Activated CD4-positive, alpha-beta T cell treated with anti-CD3 and anti-CD28 coated beads, Interleukin-2, amount 50 U/mL, for 24 hours (primary cell): ENCODE measurements around the gene NOM1.
"Not testable (repeated sequence)": the region's sequence is repeated elsewhere in the genome, so short reads cannot be mapped to it uniquely, and the experiment has no call there.

Experiments used
- DNase-seq, 2 donors: peaks; one replicate each; pipeline ENCODE4 v3.0.0-alpha.2; 2020; ENCODE audit warnings: low read depth in 1 of 2, low spot score in 1 of 2

The NOM1 gene

GRCh38 chr7:156940421-156941122 is 8.9 kb upstream of the NOM1 start:
- DNase-seq: no peak

GRCh38 chr7:156941393-156942182 is 7.9 kb upstream of the NOM1 start:
- DNase-seq: no peak

- no peak for DNase-seq
Observed at GRCh38 chr7:156942708-156943090, 6.8 kb upstream of the NOM1 start.

- no peak for DNase-seq
Observed at GRCh38 chr7:156943091-156944041, 6.1 kb upstream of the NOM1 start.

- no peak for DNase-seq
Observed at GRCh38 chr7:156944876-156945275, 4.6 kb upstream of the NOM1 start.

GRCh38 chr7:156947120-156947843 is 2.2 kb upstream of the NOM1 start:
- DNase-seq: no peak

- DNase-seq: no peak
Observed at GRCh38 chr7:156948361-156948760, 1.2 kb upstream of the NOM1 start.

- no peak for DNase-seq
Observed at GRCh38 chr7:156950381-156950858, 908 bp downstream of the NOM1 start.

- DNase-seq: not testable (repeated sequence)
Observed at GRCh38 chr7:156953215-156953614, 3.7 kb downstream of the NOM1 start.

- DNase-seq: no peak
Observed at GRCh38 chr7:156954941-156955340, 5.4 kb downstream of the NOM1 start.

- no peak for DNase-seq
Observed at GRCh38 chr7:156956727-156957126, 7.2 kb downstream of the NOM1 start.

- DNase-seq: no peak
Observed at GRCh38 chr7:156962145-156962544, 12.6 kb downstream of the NOM1 start.

- DNase-seq: no peak
Observed at GRCh38 chr7:156962897-156963296, 13.4 kb downstream of the NOM1 start.

- DNase-seq: no peak
Observed at GRCh38 chr7:156963472-156963871, 14.0 kb downstream of the NOM1 start.

- no peak for DNase-seq
Observed at GRCh38 chr7:156964971-156965370, 15.5 kb downstream of the NOM1 start.

- DNase-seq: no peak
Observed at GRCh38 chr7:156966387-156966786, 16.9 kb downstream of the NOM1 start.

- no peak for DNase-seq
Observed at GRCh38 chr7:156968183-156968582, 18.7 kb downstream of the NOM1 start.

GRCh38 chr7:156969972-156970420 is 20.5 kb downstream of the NOM1 start:
- DNase-seq: no peak

- no peak for DNase-seq
Observed at GRCh38 chr7:156975620-156976019, 26.1 kb downstream of the NOM1 start.

GRCh38 chr7:156979007-156979606 is 29.6 kb downstream of the NOM1 start:
- DNase-seq: no peak
